Hippocampal formation (tissue), 2 donors: ENCODE results near the gene ERGIC1.
"Not testable (repeated sequence)": the region's sequence is repeated elsewhere in the genome, so short reads cannot be mapped to it uniquely, and the experiment has no call there.

ENCODE experiments used
- DNase-seq, 2 donors: peaks; one replicate each; lab custom pipeline; 2025; lab: John Stamatoyannopoulos, UW

Gene ERGIC1, protein sequence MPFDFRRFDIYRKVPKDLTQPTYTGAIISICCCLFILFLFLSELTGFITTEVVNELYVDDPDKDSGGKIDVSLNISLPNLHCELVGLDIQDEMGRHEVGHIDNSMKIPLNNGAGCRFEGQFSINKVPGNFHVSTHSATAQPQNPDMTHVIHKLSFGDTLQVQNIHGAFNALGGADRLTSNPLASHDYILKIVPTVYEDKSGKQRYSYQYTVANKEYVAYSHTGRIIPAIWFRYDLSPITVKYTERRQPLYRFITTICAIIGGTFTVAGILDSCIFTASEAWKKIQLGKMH

DNA sequence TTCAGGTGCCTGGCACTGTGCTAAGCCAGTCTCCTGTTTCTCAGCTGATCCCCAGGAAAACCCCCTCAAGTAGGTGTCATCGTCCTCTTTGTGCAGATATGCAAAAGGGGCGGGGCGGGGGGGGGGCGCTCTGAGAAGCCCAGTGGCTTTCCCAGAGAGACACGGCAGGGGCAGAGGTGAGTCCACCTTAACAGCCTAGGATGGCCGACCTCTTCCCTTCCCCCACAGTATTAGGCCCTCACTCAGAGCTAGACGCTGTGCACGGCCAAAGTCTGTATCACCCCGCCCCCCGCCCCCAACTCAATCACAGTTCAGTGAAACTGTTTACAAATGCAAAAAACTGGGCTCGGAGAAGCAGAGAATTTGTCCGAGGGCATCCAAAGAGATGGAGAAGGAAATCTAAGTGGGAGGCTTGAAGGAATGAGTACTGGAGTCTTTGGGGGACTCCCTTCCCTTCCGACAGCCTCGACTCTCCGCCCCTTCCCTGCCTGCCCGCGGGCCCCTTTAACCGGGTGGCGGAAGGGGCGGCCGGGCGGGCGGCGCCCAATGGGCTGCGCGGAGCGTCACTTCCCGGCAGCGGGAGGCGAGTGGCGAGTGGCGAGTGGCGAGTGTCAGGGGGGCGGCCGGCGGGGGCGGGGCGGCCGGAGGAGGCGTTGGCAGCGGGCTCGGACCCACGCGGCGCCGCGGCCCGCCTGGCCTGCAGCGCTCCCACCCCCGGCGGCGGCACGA is at the start of gene ERGIC1:
ERGIC1 (plus strand) TSS at position 566 of the 729 bp plus-strand sequence; CDS start at position 729, 163 bp downstream.
- peak; percentile 74 to 85 for DNase-seq

DNA sequence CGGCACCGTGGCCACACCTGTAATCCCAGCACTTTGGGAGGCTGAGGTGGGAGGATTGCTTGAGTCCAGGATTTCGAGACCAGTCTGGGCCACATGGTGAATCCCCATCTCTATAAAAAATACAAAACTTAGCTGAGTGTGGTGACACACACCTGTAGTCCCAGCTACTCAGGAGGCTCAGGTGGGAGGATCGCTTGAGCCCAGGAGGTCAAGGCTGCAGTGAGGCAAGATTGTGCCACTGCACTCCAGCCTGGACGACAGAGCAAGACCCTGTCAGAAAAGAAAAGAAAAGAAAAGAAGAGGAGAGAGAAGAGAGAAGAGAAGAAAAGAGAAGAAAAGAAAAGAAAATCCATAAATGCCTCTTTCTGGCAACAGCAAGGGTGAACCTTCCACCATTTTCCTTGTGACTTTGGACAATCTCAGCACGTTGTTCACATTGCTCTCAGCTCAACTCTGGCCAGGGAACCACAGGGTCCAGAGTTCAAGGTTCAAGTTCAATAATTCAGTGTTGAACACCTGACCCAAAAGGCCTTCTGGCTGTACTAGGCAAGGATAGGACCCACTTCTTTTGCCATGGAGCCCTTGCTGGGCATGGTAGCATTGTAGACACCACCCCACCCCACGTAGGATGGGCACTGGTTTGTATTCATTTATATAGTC is 48.5 kb upstream of the ERGIC1 start:
- DNase-seq = no peak

DNA sequence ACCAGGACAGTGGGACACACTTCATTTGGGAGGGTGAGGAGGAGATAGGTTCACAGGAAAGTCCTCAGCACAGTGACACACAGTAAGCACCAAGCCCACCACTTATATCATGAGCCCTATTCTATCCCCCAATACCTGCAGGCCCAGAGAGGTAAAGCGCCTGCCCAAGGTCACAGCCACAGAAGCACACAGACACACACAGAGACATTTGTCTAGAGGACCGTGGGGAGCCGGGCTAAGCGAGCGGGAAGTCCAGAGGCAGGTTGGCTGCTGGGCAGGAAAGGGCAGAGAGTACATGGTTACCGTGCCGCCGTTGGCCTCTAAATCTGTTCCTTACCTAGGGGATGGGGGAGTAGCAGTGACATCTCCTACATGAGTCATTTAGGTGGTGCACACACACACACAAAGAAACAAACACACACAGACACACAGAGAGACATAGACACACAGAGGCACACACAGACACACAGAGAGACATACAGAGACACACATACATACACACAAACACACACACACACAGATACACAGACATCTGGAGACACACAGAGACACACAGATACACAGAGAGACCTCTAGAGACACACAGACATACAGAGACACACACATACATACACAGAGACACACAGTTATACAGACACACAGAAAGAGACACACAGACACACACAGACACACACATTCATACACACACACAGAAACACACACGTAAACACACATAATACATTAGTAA is 47.2 kb upstream of the ERGIC1 start:
- no peak for DNase-seq

DNA sequence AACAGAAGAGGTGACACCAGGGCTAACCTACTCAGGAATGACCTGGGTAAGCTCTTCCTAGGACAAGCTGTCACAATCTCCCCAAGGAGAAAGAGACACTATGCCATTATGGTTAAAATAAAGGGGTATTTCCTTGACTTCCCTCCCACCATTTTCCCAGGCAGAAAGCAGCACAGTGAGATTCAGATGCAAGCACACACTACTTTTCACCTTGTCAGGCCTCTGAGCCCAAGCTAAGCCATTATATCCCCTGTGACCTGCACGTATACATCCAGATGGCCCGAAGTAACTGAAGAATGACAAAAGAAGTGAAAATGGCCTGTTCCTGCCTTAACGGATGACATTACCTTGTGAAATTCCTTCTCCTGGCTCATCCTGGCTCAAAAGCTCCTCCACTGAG is 46.5 kb upstream of the ERGIC1 start:
- DNase-seq = not testable (repeated sequence)

DNA sequence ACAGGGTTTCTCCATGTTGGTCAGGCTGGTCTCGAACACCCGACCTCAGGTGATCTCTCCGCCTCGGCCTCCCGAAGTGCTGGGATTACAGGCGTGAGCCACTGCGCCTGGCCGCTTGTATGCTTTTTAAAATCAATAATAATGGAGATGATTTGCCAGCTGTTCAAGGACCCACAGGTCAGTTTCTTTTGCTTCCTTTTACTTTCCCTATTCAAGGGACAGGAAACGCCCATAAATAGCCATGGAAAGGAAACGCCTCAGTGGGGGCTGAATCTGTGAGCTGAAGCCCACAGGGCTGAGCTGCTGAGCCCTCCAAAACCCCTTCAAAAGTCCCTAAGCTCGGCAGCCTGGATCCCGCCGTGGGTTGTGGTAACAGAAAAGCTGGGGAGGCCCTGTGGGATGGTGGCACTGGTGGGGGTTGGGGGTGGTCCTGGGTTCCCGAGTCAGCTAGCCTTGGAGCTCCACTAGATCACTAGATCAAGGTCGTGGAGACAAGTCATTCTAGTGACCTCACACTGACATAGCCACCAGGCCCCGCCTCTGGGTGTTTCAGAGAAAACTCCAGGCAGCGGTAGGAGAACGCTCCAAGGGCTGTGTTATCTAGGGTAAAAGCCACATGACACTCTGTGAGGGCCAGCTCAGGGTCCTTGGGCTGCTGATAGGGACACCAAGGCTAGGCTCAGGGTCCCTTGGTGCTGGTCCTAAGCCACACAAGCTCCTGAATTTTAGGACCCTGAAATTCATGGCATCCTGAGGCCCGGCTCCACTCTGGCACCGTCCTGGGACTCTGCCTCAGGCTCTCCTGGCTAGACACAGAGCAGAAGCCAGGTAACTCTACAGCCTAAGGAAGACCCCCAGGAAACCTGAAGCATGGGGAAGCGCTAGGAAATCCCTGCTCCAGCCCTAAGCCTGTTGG is 45.0 kb upstream of the ERGIC1 start:
- no peak for DNase-seq

DNA sequence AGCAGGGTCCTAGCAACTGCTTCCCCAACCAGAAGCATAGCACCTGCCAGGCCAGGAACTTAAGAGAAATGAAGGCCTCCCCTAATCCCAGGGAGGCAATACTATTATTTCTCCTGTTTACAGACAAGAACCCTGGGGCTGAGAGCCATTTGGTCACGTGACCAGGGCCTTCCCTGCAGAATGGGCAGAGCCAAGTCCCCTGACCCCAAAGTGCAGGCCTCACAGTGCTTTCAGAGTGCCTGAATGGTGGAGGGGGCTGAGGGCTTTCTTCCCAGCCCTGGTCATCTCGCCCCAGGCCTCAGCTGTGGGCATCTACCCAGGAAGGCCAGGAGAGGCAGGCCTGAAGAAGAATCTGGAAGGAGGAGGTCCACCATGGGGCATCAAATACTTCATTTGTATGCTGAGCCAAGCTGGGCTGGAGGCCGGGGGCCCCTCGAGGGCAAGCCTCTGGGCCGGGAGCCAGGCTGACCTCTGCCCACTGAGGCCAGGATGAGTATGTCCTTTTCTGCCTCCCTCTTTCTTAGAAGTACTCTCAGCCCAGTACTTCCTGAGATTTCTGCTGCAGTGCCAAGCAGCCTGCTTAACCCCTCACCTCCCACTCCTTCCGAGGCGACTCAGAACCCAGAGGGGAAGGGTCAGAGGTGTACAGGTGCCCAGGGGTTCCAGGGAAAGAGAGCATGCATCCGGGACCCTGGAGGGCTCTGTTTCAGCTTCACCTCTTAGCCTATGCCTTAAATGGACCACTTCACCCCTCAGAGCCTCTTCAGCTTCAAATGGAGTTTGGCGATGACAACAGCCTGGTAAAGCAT is 44.2 kb upstream of the ERGIC1 start:
- DNase-seq = peak in 1 of 2 donors; percentile 31

DNA sequence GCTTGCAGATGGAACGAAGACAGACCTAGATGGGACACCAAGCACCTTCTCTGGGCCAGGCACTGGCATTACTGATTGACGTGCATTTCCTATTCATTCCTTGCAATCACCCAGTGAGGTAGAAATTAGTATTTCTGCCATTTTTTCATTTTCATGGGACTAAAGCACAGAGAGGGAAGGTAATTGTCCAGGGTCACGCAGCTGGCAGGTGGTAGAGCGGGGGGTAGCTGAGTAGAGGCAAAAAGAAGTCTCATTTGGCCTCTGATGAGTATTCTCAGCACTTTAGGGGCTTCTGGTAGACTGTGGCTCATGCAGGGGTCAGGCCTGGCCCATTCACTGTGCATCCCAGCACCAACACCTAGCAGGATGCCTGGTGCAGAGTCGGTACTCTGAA is 43.6 kb upstream of the ERGIC1 start:
- no peak for DNase-seq

DNA sequence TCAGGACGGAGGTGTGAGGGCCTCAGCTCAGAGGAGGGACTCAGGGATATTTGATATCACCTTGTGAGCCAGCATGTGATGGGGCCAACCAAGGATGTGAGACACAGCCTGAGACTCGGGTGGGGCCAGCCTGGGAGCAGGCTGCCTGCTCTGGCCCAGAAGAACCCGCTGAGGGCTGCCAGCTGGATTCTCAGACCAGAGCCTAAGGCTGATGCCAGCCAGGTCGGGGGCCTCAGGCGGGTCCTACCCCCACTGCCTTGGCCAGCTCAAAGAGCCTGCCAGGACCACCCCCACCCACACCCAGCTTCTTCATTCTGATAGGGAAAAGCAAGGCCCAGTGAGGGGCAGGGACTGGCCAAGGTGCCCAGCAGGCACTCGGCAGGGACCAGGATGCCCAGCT is 42.8 kb upstream of the ERGIC1 start:
- DNase-seq = no peak

DNA sequence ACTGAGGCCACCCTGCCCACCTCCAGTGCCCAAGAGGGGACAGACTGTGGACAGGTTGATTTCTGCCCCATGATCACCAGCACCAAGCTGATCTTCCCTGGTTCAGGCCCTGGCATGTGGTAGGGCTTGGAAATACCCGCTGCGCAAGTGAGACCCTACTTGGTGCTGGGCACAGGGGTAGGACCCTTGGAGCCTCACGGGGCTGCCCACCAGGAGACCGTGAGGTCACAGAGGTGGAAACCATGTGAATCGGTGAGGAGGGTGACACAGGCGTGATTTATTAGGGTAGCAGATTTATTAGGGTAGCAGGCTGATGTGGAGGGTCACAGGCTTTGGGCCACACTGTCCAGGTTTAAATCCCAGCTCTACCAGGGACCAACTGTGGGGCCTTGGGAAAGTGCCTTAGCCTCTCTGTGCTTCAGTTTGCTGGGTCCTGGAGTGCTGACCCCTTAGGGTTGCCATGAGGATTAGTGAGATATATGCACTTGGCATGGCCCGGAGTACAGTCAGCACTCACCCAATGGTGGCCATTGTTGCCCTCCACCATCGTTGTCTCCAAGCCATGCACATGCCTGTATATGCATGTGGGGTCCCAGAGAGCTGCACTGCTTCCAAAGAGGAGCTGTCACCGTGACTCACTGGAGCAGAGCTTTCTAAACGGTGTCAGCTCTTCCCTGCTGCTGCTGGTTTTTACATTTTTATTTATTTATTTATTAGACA is 42.2 kb upstream of the ERGIC1 start:
- no peak for DNase-seq

DNA sequence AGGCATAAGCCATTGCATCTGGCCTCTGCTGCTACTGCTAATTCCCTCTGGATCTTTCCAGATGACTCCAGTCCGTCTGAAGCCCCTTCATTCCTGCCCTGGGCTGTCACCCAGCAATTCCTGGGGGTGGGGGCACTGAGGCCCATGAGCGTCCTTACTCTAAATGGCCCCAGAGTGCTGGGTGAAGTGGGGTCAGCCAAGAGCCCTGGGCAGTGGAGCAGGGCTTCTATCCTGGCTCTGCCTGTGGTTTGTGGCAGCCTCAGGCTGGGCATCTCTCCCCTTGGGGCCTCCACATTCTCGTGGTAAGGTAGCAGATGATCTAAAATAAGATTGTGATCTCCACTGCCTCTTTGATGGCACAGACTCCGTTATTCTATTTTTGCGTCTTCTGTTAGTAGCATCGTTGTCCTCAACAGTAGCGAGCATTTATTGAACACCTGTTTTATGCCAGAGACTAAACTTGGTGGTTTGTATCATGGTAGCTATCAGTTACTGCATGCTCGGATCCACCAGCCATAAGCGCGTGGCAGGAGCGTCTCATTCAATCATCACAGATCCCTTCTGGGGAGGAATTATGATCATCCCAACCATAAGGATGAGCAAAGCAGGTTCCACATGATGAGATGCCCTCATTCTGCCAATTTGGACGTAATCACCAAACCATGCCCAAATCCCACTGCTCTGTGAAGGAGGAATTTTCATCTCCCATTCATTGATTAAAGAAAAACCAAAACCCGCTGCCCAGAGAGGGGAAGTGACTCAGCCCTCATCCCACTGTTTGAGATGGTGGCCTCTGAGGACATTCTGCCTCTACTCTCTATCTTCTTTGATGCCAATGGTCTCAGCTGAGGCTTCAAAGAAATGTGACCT is 41.1 kb upstream of the ERGIC1 start:
- DNase-seq = no peak

DNA sequence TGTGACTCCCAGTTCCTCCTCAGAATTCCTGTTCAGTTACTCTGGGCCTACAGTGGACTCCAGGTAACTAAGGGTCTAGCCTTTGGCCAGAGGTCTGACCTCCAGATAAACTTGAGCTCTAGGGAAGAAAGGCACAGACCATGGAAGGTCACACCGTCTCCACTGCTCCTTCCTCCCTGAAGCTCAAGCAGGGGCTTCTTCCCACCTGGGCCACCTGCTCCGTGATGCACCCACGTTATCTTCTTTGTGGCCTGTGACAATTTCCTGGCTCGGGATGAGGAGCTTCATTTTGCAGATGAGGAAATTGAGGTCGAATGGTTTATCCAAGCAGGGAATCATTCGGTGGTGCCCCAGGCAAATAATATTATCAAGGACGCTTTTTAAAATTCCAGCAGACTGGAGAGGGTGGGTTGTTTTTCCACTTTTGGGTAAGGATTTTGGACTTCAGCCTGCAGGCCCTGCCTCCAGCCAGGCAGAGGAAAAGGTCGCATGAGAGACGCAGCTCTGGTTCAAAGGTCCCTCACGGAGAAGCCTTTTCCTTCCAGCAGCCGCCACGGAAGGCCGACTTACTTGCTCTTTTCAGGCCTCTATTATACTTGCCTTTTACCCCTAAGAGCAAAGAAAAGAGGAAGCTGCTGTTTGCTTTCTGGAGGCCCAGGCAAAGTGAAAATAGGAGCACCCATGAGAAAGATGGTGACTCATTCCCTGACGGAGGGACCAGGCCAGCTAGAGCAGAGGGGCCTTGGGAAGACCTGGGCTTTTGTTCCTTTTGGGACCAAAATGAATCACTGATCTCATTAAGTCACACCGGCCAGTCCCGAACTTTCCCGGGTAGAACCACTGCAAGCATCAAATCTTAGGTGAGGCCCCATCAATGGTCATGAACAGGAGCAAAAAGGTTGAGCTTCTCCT is 40.2 kb upstream of the ERGIC1 start:
- DNase-seq = no peak

DNA sequence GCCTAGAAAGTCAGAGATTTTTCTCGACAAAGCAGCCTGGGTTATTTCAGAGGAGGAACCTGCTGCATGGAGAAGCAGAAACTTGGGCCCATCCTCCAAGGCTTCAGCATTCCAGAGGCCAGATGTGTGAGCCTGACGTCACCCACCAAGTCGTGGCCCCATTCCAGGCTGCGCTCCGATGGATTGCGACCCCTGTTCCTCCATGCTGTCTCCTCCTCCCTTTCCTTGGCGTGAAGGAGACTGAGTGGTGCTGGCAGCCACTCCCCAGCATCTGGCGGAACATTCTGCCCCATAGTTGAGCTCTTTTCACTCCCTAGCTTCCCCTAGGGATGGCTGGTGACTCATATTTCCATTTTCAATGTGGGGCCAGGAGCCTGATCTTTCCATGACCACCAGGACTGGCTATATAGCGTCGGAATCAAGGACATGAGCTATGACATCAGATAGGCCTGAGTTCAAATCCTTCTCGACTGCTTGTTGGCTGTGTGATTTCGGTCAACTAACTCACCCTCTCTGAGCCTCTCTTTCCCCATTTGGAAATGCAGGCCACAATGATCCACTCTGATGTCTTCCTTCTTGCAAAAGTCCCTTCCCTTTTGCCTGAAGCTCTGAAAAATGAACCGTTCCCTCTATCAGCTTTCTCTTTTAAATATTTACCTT is 38.6 kb upstream of the ERGIC1 start:
- DNase-seq = no peak

DNA sequence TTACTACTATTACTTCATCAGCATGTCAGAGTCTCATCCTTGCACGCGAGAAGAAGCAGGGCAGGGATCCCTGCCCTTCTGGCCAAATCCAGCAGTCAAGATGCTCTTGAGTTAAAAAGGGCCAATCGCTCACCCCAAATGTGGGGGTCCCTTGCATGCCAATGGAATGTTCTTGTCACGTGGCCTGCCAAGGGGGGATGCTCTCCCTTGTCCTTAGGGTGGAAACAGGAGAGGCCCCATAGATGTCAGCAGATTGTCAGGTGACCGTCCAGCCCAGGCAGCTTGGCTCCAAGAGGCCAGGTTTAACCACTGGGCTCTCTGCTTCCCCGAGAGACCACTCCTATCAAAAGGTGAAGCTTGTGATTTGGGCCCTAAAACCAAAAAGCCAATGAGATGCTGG is 37.7 kb upstream of the ERGIC1 start:
- no peak for DNase-seq

DNA sequence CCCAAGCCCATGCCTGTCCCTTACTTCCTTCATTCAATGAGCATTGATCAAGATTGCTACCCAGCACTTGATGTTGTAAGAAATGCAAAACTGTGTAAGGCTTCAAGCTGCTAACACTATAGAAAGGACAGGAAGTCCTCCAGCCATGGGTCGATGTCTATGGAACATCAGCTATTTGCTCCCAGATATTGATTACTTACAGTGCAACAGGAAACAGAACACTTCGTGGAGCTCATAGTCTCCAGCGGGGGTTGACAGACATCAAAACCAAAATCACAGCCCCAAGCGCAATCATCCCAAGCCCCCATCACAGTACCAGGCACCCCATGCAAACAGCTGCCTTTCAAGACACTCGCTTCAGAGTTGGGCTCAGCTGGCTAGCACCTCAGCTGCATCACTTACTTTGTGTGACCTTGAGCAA is 36.3 kb upstream of the ERGIC1 start:
- no peak for DNase-seq

DNA sequence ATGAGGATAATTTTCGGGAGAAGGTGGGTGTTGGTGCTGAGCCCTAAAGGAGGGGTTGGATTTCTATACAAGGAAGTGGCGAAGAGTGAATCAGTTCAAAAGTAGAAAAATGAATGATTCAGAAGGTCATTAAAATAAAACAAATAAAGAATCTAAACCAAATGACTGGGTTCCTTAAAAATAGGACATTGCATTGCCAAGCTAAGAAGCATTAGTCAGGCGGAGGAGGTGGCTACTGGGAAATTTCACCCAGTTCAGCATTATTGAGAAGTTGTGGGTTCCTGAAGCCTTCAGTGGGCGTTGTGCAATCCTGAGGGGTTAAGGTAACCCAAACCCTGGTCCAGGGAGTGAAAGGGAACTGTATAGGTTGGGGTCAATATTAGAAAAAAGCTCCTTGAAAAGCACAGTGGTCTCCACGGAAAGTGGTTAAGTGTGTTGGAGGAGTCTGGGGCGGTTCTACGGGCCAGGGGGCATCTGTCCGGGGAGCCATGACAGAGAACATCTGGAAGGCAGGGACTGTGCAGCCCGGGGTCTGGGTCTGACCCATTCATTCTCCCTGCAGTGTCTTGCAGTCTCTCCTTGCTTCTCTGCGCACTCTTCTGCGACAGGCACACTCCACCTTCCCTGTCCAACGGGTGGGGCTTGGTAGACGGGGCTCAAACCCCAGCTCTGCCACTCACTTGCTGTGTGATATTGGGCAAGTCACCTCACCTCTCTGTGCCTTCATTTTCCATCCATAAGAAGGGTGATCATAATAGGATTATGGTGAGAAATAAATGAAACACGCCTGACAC is 35.4 kb upstream of the ERGIC1 start:
- no peak for DNase-seq

DNA sequence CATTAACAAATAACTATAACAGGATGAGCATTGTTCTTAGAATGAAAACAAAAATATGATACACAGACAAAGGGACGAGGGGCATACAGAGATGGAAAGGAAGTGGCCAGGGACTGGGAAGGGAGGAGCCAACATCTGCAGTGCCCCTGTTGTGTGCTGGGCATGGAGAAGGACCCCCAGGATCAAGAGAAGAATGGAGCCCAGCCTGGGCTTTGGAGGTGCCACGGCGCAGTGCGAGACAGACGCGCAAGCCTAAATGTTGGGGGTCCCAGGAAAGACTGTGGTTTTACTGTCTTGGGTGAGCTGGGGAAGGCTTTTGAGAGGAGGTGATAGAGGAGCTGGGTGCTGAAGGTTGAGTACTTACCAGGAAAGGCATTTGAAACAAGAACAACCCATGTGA is 34.6 kb upstream of the ERGIC1 start:
- DNase-seq = no peak
